ENCODE results near the gene PTGS2.

GRCh38 chr1:186681121-186681520 lies 898 bp upstream of the PTGS2 start:
- TF ChIP-seq CTCF (conservative IDR thresholded peaks at IDR 0.05; ENCODE audit: low read length) (no peak), EZH2phosphoT487 (IDR thresholded peaks at IDR 0.05; ENCODE audit: borderline replicate concordance, low read depth, low read length) (no peak)
